Cardiac fibroblast (primary cell): ENCODE results near the gene EXOC3L2.
A peak's percentile ranks its signal among the peaks of the same experiment; 100 is the strongest.

ENCODE experiments used
- DNase-seq, 2 donors: peaks; one replicate each; pipeline versions ENCODE4 v3.0.0 to v3.0.0-alpha.2; 2010; ENCODE audit warnings: low read depth in 2 of 2
- H3K4me3 ChIP-seq, 2 donors: replicated peaks in 1 of 2; 1 replicate in 1 of 2; 2 replicates in 1 of 2; pipeline ENCODE4 v1.5.1; 2011; ENCODE audit warnings: low read depth in 2 of 2, low read length in 2 of 2, mild to moderate bottlenecking in 2 of 2, moderate library complexity in 1 of 2
- TF ChIP-seq, protein P1 (sequence below): IDR thresholded peaks from one replicate; pipeline ENCODE4 v1.5.1; 2011; ENCODE audit warnings: low read depth, mild to moderate bottlenecking, low read length, inconsistent platforms

Gene EXOC3L2

DNA sequence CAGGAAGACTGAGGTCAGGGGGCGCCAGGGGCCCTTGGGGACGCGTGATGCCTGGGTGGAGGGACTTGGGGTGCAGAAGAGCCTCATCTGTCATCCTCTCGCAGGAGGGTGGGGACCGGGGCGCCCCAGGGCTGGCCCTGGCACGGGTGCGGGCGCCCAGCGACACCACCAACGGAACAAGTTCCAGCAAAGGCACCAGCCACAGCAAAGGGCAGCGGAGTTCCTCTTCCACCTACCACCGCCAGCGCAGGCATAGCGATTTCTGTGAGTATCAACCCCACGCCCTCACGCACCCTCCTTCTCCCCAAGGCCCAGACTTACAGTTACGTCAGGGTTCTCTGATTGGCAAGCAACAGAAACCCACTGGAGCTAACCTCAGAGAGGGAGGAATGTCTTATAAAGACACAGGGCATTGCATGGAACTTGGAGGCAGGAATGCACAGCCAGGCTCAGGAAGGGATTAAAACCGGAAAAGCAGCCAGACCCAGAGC is 35.3 kb upstream of the EXOC3L2 start:
- TF ChIP-seq, protein P1, sequence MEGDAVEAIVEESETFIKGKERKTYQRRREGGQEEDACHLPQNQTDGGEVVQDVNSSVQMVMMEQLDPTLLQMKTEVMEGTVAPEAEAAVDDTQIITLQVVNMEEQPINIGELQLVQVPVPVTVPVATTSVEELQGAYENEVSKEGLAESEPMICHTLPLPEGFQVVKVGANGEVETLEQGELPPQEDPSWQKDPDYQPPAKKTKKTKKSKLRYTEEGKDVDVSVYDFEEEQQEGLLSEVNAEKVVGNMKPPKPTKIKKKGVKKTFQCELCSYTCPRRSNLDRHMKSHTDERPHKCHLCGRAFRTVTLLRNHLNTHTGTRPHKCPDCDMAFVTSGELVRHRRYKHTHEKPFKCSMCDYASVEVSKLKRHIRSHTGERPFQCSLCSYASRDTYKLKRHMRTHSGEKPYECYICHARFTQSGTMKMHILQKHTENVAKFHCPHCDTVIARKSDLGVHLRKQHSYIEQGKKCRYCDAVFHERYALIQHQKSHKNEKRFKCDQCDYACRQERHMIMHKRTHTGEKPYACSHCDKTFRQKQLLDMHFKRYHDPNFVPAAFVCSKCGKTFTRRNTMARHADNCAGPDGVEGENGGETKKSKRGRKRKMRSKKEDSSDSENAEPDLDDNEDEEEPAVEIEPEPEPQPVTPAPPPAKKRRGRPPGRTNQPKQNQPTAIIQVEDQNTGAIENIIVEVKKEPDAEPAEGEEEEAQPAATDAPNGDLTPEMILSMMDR: no peak
- DNase-seq: no peak
- no peak overlapping the region for H3K4me3 ChIP-seq

DNA sequence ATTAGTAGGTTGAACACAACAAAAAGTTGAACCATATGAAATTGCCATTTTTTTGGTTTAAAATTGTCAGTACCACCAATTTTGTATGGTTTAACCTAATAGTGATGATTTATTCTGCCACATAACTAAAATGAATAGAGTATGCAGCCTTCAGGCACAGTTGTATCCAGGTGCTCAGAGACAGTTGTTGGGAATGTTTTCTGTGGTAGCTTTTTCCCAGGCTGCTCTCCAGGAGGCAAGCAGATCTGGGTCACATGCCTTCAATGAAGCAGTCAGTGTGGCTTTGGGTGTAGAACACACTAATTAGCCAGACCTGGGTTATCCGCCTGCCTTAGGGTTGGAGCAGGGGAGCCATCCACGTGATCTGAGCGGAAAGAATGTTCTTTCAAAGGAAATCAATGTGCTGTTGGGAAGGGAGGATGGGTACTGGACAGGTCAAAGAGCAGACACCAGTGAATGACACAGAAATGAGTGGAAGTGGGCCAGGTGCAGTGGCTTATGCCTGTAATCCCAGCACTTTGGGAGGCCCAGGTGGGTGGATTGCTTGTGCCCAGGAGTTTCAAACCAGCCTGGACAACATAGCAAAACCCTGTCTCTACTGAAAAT is 34.5 kb upstream of the EXOC3L2 start:
- DNase-seq: no peak
- no peak overlapping the region for H3K4me3 ChIP-seq

DNA sequence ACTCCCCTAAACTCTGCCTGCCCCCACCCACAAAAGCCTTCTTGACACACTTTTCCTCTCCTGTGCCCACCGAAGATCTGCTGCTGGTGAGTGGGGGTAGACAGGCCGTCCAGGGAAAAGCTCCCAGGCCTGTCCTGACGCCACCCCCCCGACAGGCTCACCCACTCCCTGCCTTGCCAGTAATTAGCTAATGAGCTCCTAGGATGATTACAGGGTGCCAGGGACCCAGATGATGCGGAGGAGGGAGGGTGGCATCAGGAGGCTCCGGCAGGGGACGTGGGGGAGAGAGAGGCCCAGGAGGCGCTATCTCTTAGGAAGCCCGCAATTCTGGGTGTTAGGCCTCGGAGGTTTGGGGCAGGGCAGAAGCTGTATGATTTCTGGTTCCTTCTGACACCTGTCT is 32.9 kb upstream of the EXOC3L2 start:
- TF ChIP-seq, protein P1: no peak
- H3K4me3 ChIP-seq: no peak overlapping the region
- DNase-seq: no peak

More for the DNA sequence above, 34.5 kb upstream of the EXOC3L2 start:
- TF ChIP-seq, protein P1: no peak

DNA sequence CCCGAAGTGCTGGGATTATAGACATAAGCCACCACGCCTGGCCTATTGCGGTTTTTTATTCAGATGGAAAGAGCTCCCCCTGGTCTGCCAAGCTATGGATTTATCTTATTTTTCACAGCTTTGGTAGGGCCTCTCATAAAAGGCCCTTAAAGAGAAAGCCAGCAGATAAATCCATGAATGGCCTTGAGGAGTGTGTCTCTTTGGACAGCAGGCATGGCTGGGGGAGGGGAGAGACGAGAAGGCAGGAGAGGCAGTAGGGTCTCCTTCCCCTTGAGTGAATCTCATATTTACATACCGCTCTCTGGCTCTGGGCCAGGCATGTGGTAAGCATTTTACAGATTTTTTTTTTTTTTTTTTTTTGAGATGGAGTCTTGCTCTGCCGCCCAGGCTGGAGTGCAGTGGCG is 31.1 kb upstream of the EXOC3L2 start:
- TF ChIP-seq, protein P1: no peak
- H3K4me3 ChIP-seq: no peak overlapping the region
- peak in 1 of 2 donors; percentile 39 for DNase-seq

DNA sequence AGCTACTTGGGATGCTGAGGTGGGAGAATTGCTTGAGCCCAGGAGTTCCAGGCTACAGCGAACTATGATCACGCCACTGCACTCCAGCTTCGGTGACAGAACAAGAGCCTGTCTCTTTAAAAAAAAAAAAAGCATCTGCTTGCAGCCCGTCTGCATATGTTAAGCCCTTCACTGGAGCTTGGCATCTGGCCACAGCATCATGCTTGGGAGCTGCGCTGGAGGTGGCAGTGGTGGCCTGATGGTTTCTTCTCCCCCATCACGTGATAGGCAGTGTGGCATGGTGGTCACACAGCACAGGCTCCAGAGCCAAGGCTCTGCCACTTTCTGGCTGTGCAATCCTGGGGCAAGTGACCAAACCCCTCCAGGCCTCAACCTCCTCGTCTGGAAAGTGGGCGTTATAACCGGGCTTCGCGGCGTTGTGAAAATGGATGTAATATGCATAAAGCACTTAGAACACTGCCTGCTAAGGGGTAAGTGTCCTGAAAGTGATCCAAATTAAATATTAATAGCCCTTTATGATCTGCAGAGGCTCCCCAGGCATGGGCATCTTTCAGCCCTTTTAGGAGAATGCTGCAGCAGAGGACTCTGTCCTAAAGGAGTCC is 30.3 kb upstream of the EXOC3L2 start:
- no peak for DNase-seq
- no peak overlapping the region for H3K4me3 ChIP-seq
- TF ChIP-seq, protein P1: no peak

DNA sequence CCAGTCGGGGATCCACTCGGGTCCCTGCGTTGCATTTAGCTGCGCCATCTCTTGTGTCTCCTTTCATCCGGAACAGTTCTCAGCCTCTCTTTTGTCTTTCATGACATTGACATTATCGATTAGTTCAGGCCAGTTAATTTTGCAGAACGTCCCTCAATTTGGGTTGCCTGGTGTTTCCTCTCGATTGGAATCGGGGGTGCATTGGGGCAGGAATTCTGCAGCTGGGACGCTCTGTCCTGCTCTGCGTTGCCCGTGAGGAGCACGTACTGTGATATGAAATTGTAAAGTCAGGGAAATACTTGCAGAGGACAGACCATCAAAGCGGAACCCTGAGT is 28.3 kb upstream of the EXOC3L2 start:
- H3K4me3 ChIP-seq: no peak overlapping the region
- TF ChIP-seq, protein P1: no peak
- DNase-seq: no peak

DNA sequence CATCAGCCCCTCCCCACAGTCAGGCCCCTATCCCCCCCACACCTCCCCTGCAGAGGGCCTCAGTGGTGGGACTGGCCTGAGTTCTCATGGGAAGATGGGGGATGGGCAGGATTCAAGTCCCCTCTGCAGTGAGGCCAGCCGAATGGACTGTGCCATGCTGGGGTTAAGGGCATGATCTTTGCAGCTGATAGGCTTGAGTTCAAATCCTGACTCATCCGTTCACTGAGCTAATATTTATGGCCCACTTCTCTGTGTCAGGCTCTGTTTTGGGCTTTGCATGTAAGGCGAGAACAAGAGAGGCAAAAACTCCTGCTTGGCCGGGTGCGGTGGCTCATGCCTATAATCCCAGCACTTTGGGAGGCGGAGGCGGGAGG is 26.5 kb upstream of the EXOC3L2 start:
- H3K4me3 ChIP-seq: no peak overlapping the region
- TF ChIP-seq, protein P1: no peak
- no peak for DNase-seq
